HG02610 (cell line): ENCODE data around the gene MPL.

Experiments used
- ATAC-seq: cut with Tn5 transposase; IDR thresholded peaks from one replicate; pipeline ENCODE4 v1.9.1; 2021; ENCODE audit warnings: mild to moderate bottlenecking, moderate library complexity; ENCODE audit not compliant: unreplicated experiment

Gene MPL

GRCh38 chr1:43337588-43337987 is at the start of gene MPL:
TSS of gene MPL (plus strand) at chr1:43337818. CDS start at chr1:43337849, 31 bp downstream.
- no peak for ATAC-seq

- ATAC-seq = no peak
Measured at GRCh38 chr1:43288058-43288784, 49.4 kb upstream of the MPL start.

- ATAC-seq = no peak
Measured at GRCh38 chr1:43288785-43289706, 48.6 kb upstream of the MPL start.

GRCh38 chr1:43292216-43292615 is 45.4 kb upstream of the MPL start:
- no peak for ATAC-seq

GRCh38 chr1:43292679-43293078 is 44.9 kb upstream of the MPL start:
- no peak for ATAC-seq

GRCh38 chr1:43293176-43293575 is 44.4 kb upstream of the MPL start:
- no peak for ATAC-seq

- no peak for ATAC-seq
Measured at GRCh38 chr1:43293896-43294760, 43.5 kb upstream of the MPL start.

GRCh38 chr1:43294761-43295160 is 42.9 kb upstream of the MPL start:
- no peak for ATAC-seq

GRCh38 chr1:43296207-43296606 is 41.4 kb upstream of the MPL start:
- no peak for ATAC-seq

GRCh38 chr1:43298055-43298454 is 39.6 kb upstream of the MPL start:
- ATAC-seq = no peak

- ATAC-seq = no peak
Measured at GRCh38 chr1:43299101-43299500, 38.5 kb upstream of the MPL start.

GRCh38 chr1:43300378-43301094 is 37.1 kb upstream of the MPL start, which contains the start of gene TIE1:
TSS of gene TIE1 (plus strand) at chr1:43300982. CDS start at chr1:43301072, 90 bp downstream.
- no peak for ATAC-seq

GRCh38 chr1:43302201-43302600 is 35.4 kb upstream of the MPL start:
- no peak for ATAC-seq

GRCh38 chr1:43302721-43303470 is 34.7 kb upstream of the MPL start:
- no peak for ATAC-seq

- ATAC-seq = no peak
Measured at GRCh38 chr1:43303471-43304313, 33.9 kb upstream of the MPL start.

GRCh38 chr1:43304314-43304681 is 33.3 kb upstream of the MPL start:
- no peak for ATAC-seq

- no peak for ATAC-seq
Measured at GRCh38 chr1:43304771-43305300, 32.8 kb upstream of the MPL start.

- no peak for ATAC-seq
Measured at GRCh38 chr1:43305461-43305860, 32.2 kb upstream of the MPL start.
